DND-41 (cell line): ENCODE measurements around the gene VWC2.

Experiments used
- ATAC-seq: fragments of 200-7000 bp; cut with Tn5 transposase; 3 replicates; pipeline ENCODE4 v1.9.1; 2021; ENCODE audit warnings: low read depth; ENCODE audit not compliant: insufficient read depth
- DNase-seq: peaks from one replicate; pipeline ENCODE4 v3.0.0-alpha.2; 2020
- H2AFZ ChIP-seq: 2 replicates; pipeline ENCODE4 v1.6.0; 2012; ENCODE audit warnings: low read depth, low read length
- H3K27ac ChIP-seq: 2 replicates; pipeline ENCODE4 v1.5.1; 2012; ENCODE audit warnings: low read length, inconsistent platforms
- H3K27me3 ChIP-seq: fragments of 200-600 bp; sonication (generic); 2 replicates; pipeline ENCODE4 v1.6.0; 2012; ENCODE audit warnings: low read length, mild to moderate bottlenecking, inconsistent platforms; ENCODE audit not compliant: insufficient read depth, poor library complexity
- H3K36me3 ChIP-seq: 2 replicates; pipeline ENCODE4 v1.5.1; 2012; ENCODE audit warnings: low read length, inconsistent platforms; ENCODE audit not compliant: insufficient read depth
- H3K4me1 ChIP-seq: 2 replicates; pipeline ENCODE4 v1.5.1; 2012; ENCODE audit warnings: mild to moderate bottlenecking, low read length; ENCODE audit not compliant: insufficient read depth
- H3K4me2 ChIP-seq: 2 replicates; pipeline ENCODE4 v1.6.0; 2012; ENCODE audit warnings: mild to moderate bottlenecking, moderate library complexity, low read length, inconsistent platforms; ENCODE audit not compliant: insufficient read depth
- H3K4me3 ChIP-seq, 2 experiments: fragments of 200-600 bp in 1 of 2; shearing (Covaris generic) in 1 of 2; 2 replicates each; pipeline ENCODE4 v1.5.1; 2012 to 2016; ENCODE audit warnings: inconsistent platforms in 2 of 2, low read length in 2 of 2, mild to moderate bottlenecking in 2 of 2, low read depth in 1 of 2, moderate library complexity in 1 of 2
- H3K79me2 ChIP-seq: 2 replicates; pipeline ENCODE4 v1.6.0; 2012; ENCODE audit warnings: low read length, inconsistent platforms; ENCODE audit not compliant: insufficient read depth
- H3K9ac ChIP-seq: 2 replicates; pipeline ENCODE4 v1.6.0; 2012; ENCODE audit warnings: low read depth, mild to moderate bottlenecking, inconsistent platforms, low read length, moderate library complexity
- H3K9me3 ChIP-seq: 2 replicates; pipeline ENCODE4 v1.5.1; 2012; ENCODE audit warnings: low read length, moderate library complexity, mild to moderate bottlenecking, inconsistent platforms; ENCODE audit not compliant: insufficient read depth, severe bottlenecking
- H4K20me1 ChIP-seq: 2 replicates; pipeline ENCODE4 v1.6.0; 2012; ENCODE audit warnings: low read length; ENCODE audit not compliant: insufficient read depth
- EZH2 ChIP-seq: IDR thresholded peaks from 3 replicates; pipeline ENCODE4 v1.6.1; 2012; ENCODE audit warnings: borderline replicate concordance, low read depth, mild to moderate bottlenecking, moderate library complexity, low read length, inconsistent platforms; ENCODE audit not compliant: severe bottlenecking
- TF ChIP-seq, protein P1 (sequence below): IDR thresholded peaks from 2 replicates; pipeline ENCODE4 v1.5.1; 2012; ENCODE audit warnings: borderline replicate concordance, low read length, moderate library complexity, mild to moderate bottlenecking; ENCODE audit not compliant: poor library complexity, severe bottlenecking; ENCODE audit errors: extremely low read depth

Gene VWC2

GRCh38 chr7:49773218-49773935, at the start of gene VWC2:
Gene VWC2 (plus strand): TSS chr7:49773638. CDS start chr7:49775436, 1,798 bp downstream.
- Histone ChIP-seq H3K4me2 (no peak within 1 kb of the TSS), H3K36me3 (no peaks in the 10 kb centered on the region), H3K27me3 (peaks cover 6% of the 10 kb centered on the region), H3K27ac (no peak within 1 kb of the TSS), H3K9me3 (no peaks in the 10 kb centered on the region), H3K79me2 (no peaks in the 10 kb centered on the region), H2AFZ (no peak within 1 kb of the TSS), H3K4me3 (no peak within 1 kb of the TSS), H3K9ac (no peak within 1 kb of the TSS), H4K20me1 (no peaks in the 10 kb centered on the region), H3K4me1 (no peaks in the 10 kb centered on the region)
- ATAC-seq (no peak), DNase-seq (no peak)
- TF ChIP-seq, protein P1, sequence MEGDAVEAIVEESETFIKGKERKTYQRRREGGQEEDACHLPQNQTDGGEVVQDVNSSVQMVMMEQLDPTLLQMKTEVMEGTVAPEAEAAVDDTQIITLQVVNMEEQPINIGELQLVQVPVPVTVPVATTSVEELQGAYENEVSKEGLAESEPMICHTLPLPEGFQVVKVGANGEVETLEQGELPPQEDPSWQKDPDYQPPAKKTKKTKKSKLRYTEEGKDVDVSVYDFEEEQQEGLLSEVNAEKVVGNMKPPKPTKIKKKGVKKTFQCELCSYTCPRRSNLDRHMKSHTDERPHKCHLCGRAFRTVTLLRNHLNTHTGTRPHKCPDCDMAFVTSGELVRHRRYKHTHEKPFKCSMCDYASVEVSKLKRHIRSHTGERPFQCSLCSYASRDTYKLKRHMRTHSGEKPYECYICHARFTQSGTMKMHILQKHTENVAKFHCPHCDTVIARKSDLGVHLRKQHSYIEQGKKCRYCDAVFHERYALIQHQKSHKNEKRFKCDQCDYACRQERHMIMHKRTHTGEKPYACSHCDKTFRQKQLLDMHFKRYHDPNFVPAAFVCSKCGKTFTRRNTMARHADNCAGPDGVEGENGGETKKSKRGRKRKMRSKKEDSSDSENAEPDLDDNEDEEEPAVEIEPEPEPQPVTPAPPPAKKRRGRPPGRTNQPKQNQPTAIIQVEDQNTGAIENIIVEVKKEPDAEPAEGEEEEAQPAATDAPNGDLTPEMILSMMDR = no peak
- no peak for TF ChIP-seq EZH2

DNA sequence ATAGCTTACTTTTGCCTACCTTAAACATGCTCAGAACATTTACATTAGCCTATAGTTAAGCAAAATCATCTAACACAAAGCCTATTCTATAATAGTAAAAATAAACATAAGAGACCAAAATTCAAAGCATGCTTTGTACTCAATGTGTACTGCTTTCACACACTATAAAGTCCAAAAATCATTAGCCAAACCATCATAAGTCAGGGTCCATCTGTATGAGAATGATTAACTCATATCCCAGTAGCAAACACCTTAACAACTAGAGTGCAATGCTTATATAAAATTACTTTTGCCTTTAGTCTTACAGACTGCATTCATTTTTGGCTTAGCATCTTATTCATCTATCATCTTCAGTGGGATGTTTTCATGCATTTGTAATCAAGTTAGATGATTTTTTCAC, 49.4 kb upstream of the VWC2 start:
- H3K79me2 ChIP-seq = no peaks in the 10 kb centered on the region
- no peak for TF ChIP-seq EZH2
- TF ChIP-seq, protein P1 = no peak
- H3K27ac ChIP-seq = no peak overlapping the region
- no peak for DNase-seq
- no peak overlapping the region for H3K9ac ChIP-seq
- no peak overlapping the region for H3K4me2 ChIP-seq
- no peaks in the 10 kb centered on the region for H3K27me3 ChIP-seq
- H3K4me3 ChIP-seq = no peak overlapping the region
- H3K36me3 ChIP-seq = no peaks in the 10 kb centered on the region
- H4K20me1 ChIP-seq = no peaks in the 10 kb centered on the region
- ATAC-seq = no peak
- no peaks in the 10 kb centered on the region for H3K9me3 ChIP-seq
- H2AFZ ChIP-seq = no peak overlapping the region
- no peaks in the 10 kb centered on the region for H3K4me1 ChIP-seq

DNA sequence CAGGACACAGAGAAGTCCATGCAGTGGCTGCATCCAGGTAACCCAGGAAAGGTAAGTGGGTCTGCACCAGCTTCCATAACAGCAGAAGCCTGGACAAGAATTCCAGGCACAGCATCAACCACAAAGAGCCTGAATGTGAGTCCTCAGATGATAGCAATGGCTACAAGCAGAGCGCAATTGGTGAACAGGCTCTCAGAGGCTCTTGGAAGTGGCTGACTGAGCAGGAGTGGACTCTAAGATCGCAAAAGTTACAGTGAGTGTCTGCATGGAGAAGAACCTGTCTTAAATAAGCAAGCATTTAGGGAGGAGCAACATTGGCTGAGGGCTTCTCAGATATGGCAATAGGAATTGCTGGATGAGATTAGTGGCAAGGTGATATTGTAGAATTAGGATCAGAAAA, 41.6 kb upstream of the VWC2 start:
- no peak for DNase-seq
- Histone ChIP-seq H3K9me3 (no peaks in the 10 kb centered on the region), H2AFZ (no peak overlapping the region), H3K9ac (no peak overlapping the region), H3K4me3 (no peak overlapping the region), H3K4me1 (no peaks in the 10 kb centered on the region), H3K36me3 (no peaks in the 10 kb centered on the region), H3K27ac (no peak overlapping the region), H3K27me3 (no peaks in the 10 kb centered on the region), H3K79me2 (no peaks in the 10 kb centered on the region), H3K4me2 (no peak overlapping the region), H4K20me1 (no peaks in the 10 kb centered on the region)
- ATAC-seq = no peak
- no peak for TF ChIP-seq EZH2
- TF ChIP-seq, protein P1 = no peak

GRCh38 chr7:49762666-49763065, 10.8 kb upstream of the VWC2 start:
- Histone ChIP-seq H3K9me3 (no peaks in the 10 kb centered on the region), H3K4me3 (no peak overlapping the region), H3K9ac (no peak overlapping the region), H3K79me2 (no peaks in the 10 kb centered on the region), H3K27me3 (no peaks in the 10 kb centered on the region), H2AFZ (no peak overlapping the region), H3K27ac (no peak overlapping the region), H3K4me2 (no peak overlapping the region), H4K20me1 (no peaks in the 10 kb centered on the region), H3K36me3 (no peaks in the 10 kb centered on the region), H3K4me1 (no peaks in the 10 kb centered on the region)
- no peak for DNase-seq
- no peak for ATAC-seq
- TF ChIP-seq, protein P1 = no peak
- TF ChIP-seq EZH2 = no peak
